GM12873 (cell line): ENCODE measurements around the gene MLLT6.

Experiments used
- TF ChIP-seq, protein P1 (sequence below): IDR thresholded peaks from 2 replicates; pipeline ENCODE4 v1.5.1; 2012; ENCODE audit warnings: low read depth, mild to moderate bottlenecking, moderate library complexity, low read length, control low read depth; ENCODE audit not compliant: insufficient read depth; ENCODE audit errors: missing control alignments

MLLT6 gene

DNA sequence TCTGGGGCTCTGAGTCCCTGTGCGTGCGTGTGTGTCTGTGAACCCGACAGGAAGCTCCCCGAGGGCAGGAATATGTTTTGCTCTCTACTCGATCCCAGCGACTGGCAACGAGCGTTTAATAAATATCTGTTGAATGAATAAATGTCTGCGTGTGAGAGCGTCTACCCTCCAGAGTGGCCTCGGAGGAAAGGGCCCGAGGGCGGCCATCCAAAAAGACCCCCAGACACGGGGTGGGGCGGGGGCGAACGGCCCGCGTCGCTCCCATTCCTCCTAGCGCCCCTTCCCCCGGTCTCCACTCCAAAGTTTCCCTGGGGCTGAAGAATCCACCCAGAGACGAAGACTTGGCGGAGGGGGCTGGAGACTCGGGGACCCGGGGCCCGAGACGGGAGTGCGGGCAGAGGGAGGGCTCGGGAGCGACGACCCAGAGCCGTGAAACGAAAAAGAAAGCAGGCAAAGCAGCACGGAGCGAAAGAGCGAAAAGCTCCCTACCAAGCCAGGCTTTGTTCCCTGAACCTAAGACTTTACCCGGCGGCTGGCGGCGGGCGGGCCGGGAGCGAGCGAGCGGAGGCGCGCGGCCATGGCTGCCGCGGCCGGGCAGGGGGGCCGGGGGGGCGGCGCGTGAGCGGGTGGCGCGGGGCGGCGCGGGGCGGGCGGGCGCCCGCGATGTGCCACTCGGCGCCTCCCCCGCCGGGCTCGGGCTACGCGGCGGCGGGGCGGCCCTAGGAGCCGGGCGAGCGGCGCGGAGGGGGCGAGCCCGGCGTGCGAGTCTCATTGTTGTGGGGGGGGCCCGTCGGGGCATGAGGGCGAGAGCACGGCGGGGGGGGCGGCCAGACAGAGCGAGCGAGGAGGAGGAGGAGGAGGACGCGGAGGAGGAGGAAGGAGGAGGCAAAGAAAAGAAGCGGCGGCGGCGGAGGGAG is at the start of gene MLLT6:
TSS of gene MLLT6 (plus strand) at position 668 of the 917 bp plus-strand sequence. CDS start 360 bp downstream, outside the sequence.
- TF ChIP-seq, protein P1, sequence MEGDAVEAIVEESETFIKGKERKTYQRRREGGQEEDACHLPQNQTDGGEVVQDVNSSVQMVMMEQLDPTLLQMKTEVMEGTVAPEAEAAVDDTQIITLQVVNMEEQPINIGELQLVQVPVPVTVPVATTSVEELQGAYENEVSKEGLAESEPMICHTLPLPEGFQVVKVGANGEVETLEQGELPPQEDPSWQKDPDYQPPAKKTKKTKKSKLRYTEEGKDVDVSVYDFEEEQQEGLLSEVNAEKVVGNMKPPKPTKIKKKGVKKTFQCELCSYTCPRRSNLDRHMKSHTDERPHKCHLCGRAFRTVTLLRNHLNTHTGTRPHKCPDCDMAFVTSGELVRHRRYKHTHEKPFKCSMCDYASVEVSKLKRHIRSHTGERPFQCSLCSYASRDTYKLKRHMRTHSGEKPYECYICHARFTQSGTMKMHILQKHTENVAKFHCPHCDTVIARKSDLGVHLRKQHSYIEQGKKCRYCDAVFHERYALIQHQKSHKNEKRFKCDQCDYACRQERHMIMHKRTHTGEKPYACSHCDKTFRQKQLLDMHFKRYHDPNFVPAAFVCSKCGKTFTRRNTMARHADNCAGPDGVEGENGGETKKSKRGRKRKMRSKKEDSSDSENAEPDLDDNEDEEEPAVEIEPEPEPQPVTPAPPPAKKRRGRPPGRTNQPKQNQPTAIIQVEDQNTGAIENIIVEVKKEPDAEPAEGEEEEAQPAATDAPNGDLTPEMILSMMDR: no peak

DNA sequence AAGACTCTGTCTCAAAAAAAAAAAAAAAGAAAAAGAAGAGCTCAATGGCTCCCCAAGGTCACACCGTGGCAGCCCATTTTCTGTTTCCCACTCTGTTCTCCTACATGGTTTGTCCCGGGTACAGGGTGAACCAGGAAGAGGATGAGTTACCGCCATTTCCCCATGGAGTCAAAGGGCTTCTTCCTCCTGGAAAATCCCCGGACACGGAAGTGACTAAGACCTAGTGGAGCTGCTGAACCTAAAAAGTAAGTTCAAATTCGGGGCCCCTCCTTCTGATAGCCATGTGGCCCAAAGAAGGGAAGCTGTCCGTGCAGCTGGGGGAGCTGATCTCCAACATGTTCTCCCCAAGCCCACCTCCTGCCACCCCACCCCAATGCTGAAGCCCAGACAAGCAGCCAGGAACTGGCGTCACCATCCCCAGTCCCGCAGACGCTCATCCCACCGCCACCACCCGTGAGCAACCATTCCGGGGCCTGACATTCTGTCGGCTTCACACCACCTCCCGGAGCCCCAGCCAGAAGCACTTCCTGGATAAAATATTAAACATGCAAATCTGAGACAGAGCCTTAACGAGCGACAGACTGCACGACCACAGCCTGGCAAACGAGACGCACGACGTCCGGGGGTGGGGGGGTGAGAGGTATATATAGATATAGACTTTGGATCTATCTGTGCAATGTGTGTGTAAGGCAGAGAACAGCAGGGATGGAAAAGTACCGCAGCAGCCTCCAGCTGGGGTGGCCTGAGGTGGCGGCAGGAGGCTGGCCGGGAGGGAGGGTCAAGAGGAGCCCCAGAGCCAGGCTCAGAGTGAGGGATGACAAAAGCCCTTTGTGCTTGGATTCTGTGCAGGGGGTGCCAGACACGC is 47.9 kb upstream of the MLLT6 start:
- TF ChIP-seq, protein P1: no peak

DNA sequence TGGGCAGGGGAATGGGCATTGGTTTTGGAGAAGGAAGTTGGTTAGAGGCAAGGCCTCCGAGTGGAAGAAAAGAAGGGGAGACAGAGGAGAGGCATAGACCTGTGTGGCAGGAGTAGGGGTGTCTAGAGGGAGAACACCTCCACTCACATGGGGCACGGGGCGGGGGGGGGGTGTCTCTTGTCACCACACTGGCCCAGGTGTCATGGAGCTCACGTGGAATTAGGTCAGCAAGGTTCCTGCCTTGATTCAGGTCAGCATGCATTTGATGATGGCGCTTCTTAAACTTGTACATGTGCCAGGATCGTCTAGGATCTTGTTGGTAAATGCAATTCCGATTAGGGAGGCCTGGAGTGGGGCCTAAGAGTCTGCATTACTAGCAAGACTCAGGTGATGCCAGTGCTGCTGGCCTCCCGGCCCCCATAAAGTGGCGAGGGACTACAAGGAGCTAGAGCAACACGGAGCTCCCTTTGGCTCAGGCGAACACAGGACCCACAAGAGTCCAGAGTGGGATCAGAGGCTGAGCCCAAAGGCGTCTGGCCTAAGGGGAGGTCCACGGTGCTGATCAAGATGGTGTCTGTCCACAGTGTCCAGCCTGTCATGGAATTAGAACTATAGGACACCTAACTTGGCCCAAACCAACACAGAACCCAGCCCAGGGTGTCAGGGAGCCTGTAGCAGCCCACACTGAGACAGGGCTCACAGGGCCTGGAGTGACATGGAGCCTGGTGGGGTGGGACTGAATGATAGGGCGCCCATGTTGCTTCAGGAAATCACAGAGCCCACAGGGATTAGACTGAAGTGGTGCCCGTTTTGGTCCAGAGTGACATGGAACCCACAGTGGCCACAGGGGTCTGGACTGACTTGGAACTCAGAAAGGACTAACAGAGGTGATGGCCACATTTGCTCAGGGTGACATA is 47.0 kb upstream of the MLLT6 start:
- TF ChIP-seq, protein P1: no peak

DNA sequence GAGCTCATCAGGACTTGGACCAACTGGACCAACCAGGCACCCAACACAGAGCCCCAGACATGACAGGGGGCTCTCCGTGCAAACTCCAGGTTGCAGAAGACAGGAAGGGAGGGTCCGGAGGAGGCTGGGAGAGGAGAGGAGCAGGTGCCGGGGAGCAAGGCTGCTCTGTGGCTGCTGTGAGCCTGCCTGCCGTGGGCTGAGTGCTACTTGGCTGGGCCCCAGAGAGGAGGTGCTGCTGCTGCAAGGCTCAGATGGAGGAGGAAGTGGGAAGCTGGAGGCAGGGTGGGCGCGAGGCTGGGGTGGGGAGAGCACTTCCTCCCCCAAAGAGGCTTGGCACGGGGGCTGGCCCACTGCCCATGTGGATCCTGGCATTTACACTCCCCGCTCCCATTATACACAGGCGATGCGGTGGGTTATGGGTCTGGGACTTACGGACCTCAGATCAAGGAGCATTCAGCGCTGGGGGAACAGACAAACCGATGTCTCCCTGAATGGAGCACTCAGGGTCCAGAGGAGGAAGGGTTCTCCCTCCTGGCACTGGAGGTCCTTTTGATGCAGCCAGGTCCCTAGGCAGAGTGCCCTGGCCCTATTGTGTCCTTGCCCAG is 46.2 kb upstream of the MLLT6 start:
- TF ChIP-seq, protein P1: no peak

DNA sequence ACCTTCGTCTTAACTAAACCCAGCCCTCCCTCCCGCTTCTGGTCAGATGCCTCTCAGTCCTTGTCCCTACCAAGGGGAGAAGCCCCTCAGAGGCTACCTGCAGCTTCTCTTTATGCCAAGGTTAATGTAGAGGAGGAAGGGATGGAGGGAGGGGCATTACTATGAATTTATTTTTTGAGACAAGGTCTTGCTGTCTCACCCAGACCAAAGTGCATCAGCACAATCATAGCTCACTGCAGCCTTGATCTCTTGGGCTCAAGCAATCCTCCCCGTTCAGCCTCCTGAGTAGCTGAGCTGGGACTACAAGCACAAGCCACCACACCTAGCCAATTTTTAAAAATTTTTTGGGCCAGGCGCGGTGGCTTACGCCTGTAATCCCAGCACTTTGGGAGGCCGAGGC is 45.7 kb upstream of the MLLT6 start:
- TF ChIP-seq, protein P1: no peak

DNA sequence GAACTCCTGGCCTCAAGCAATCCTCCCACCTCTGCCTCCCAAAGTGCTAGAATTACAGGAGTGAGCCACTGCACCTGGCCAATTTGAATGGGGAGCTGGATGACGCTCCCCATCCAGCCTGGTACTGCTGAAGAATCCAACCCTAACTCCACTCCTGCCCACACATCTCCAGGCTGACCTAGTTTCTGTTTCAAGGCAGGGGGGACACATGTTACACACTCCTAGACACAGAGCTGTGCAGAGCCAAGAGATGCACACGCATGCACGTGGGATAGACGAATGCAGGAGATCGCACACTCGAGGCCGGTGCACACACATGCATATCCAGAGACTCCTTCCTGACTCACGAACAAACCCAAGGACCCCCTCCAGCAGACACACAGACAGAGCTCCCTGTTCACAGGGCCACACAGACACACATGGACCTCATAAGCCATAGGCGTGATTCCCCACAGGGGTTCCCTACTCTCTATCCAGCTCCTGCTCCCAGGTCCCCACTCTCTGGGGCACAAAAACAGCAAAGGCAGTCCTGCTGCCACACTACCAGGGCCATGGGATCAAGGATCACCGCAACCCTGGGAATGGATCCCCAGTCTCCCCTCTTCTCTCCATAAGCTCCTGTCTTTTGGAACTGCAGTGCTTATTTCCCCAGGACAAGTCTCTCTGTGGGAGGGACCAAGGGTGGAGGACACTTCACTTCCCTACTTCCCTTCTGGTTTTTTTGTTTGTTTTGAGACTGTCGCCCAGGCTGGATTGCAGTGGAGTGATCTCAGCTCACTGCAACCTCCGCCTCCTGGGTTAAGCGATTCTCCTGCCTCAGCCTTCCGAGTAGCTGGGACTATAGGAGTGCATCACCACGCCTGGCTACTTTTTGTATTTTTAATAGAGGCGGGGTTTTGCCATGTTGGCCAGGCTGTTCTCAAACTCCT is 44.7 kb upstream of the MLLT6 start:
- TF ChIP-seq, protein P1: no peak
